Neural crest cell (in vitro differentiated cells): ENCODE measurements around the gene CDKN1B. TPM values are rescaled to one million over a fixed set of nuclear protein-coding genes. Genes with fewer than 3 reads are reported as not detected.

Source experiments
- DNase-seq: peaks from one replicate; pipeline ENCODE4 v3.0.0; 2021; ENCODE audit warnings: low read depth, mixed read lengths, low spot score
- H3K27ac Mint-ChIP-seq: one replicate; pipeline ENCODE4 v1.8.0; 2021; ENCODE audit warnings: mild to moderate bottlenecking, mixed read lengths; ENCODE audit not compliant: unreplicated experiment
- H3K27me3 Mint-ChIP-seq: 2 replicates; pipeline ENCODE4 v1.8.0; 2021; ENCODE audit warnings: low read depth, mild to moderate bottlenecking, mixed read lengths
- H3K36me3 Mint-ChIP-seq: 2 replicates; pipeline ENCODE4 v1.8.0; 2021; ENCODE audit warnings: low read depth, mild to moderate bottlenecking, mixed read lengths
- H3K4me1 Mint-ChIP-seq: 2 replicates; pipeline ENCODE4 v1.8.0; 2021; ENCODE audit warnings: mixed read lengths
- H3K4me3 Mint-ChIP-seq: one replicate; pipeline ENCODE4 v1.8.0; 2021; ENCODE audit warnings: mild to moderate bottlenecking, mixed read lengths
- H3K9me3 Mint-ChIP-seq: 2 replicates; pipeline ENCODE4 v1.8.0; 2021; ENCODE audit warnings: mixed read lengths
- total RNA-seq: library from RNA; stranded (reverse); gene quantifications from 2 replicates; pipeline ENCODE4 v1.2.1, GENCODE V29; 2021
- TF ChIP-seq, protein P1 (sequence below): fragments of 200-600 bp; sonication (generic); conservative IDR thresholded peaks from 2 replicates; pipeline ENCODE4 v1.5.0; 2021; ENCODE audit warnings: antibody characterized with exemption, mild to moderate bottlenecking

Gene CDKN1B
- total RNA-seq, 1 donor from 2014 or later, result 47.9 TPM

DNA sequence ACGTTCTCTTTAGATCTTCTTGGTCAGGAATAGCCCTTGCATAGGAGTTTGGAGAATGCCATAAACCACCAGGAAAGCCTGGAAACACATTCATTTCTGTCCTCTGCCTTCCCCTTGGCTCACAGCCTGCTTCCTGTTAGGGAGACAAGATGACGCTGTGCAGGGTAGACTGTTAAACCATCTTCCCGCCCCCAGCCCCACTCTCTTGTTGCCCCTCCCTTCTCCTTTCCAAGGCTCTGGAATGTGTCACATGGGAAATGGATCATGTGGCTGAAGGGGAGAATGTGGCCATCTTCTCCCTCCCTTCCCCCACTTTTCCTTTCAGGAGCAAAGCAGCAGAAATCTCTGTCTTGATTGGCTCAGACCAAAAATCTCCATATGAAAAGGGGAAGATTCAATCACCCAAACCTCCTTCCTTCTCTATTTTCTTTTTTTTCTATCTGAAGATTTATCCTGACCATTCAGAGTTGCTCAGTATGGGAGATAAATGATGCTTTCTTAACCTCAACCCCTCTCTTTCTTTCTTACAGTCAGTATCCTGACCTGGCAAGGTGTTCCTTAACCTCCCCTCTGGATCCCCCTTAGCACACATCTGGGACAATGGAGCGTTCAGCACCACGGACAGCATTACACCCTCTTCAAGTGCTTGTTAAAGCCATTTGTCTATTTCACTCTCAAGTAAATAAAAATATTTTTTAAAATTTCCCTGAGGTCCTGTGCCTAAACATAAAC lies 32.6 kb upstream of the CDKN1B start:
- Mint-ChIP-seq H3K9me3 (no peaks in the 10 kb centered on the region), H3K4me3 (peak overlapping the region; percentile 98), H3K36me3 (no peaks in the 10 kb centered on the region), H3K27me3 (no peaks in the 10 kb centered on the region), H3K27ac (peak overlapping the region; percentile 98), H3K4me1 (peaks cover 62% of the 10 kb centered on the region)
- TF ChIP-seq, protein P1, sequence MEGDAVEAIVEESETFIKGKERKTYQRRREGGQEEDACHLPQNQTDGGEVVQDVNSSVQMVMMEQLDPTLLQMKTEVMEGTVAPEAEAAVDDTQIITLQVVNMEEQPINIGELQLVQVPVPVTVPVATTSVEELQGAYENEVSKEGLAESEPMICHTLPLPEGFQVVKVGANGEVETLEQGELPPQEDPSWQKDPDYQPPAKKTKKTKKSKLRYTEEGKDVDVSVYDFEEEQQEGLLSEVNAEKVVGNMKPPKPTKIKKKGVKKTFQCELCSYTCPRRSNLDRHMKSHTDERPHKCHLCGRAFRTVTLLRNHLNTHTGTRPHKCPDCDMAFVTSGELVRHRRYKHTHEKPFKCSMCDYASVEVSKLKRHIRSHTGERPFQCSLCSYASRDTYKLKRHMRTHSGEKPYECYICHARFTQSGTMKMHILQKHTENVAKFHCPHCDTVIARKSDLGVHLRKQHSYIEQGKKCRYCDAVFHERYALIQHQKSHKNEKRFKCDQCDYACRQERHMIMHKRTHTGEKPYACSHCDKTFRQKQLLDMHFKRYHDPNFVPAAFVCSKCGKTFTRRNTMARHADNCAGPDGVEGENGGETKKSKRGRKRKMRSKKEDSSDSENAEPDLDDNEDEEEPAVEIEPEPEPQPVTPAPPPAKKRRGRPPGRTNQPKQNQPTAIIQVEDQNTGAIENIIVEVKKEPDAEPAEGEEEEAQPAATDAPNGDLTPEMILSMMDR, result no peak
- DNase-seq, result peak; percentile 70

DNA sequence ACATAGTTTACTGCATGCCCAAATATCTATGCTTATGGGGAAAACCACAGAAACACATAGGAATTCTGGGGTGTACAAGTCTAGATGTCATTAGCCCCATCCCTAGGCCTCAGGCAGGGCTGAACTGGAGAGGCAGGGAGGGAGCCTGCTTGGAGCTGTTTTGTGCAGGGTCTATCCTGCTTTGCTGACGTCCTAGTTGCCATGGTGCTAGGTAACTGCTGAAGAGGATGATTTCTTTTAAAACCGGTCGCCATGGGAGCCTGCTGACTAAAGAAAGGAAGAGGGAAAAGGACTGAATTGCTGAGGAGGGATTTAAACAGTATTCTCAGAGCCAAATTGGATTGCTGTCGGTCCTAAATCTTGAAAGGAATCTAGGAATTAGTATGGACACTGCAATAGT lies 31.9 kb upstream of the CDKN1B start:
- no peaks in the 10 kb centered on the region for H3K27me3 Mint-ChIP-seq
- H3K36me3 Mint-ChIP-seq, result no peaks in the 10 kb centered on the region
- H3K4me3 Mint-ChIP-seq, result peak overlapping the region; percentile 98
- peak; percentile 40 for DNase-seq
- H3K9me3 Mint-ChIP-seq, result no peaks in the 10 kb centered on the region
- H3K4me1 Mint-ChIP-seq, result peaks cover 59% of the 10 kb centered on the region
- H3K27ac Mint-ChIP-seq, result peak overlapping the region; percentile 89
- TF ChIP-seq, protein P1, result no peak

DNA sequence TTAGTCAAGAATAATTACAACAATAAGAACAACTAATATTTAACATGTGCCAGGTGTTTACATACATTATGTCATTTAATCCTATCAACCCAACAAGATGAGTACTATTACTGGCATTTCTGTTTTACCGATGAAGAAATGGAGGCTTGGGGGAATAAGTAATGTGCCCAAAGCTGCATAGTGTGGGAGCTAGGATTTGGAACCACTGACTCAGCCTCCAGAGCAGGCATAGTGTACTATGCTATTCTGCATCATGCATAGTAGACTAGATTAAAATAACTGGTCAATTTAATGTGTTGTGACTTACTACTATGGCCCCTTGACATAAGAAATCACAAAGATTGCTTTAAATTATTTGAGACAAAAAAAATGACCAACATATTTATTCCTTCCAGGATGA lies 30.7 kb upstream of the CDKN1B start:
- no peak overlapping the region for H3K4me3 Mint-ChIP-seq
- H3K36me3 Mint-ChIP-seq, result no peaks in the 10 kb centered on the region
- no peaks in the 10 kb centered on the region for H3K9me3 Mint-ChIP-seq
- no peak overlapping the region for H3K27ac Mint-ChIP-seq
- H3K27me3 Mint-ChIP-seq, result no peaks in the 10 kb centered on the region
- TF ChIP-seq, protein P1, result no peak
- H3K4me1 Mint-ChIP-seq, result peaks cover 50% of the 10 kb centered on the region
- no peak for DNase-seq

DNA sequence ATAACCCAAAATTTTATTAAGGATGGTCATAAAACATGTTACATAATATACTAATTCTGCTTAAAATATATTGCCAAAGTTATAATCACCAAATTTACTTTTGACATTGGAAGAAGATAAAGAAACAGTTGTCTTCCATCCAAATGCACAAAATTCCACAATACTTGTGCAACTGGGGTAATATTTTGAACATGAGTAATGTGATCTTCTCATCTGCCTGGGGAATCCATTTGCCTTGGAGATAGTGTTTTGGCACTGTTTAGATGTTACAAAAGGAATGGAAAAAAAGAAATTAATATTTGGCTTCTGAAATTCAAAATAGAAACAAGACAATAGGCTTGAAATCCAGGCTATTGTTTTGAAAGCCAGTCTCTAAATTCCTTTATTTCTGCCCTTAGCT lies 30.2 kb upstream of the CDKN1B start:
- Mint-ChIP-seq H3K36me3 (no peaks in the 10 kb centered on the region), H3K4me1 (peaks cover 46% of the 10 kb centered on the region), H3K27me3 (no peaks in the 10 kb centered on the region), H3K27ac (no peak overlapping the region), H3K4me3 (no peak overlapping the region), H3K9me3 (no peaks in the 10 kb centered on the region)
- DNase-seq, result no peak
- TF ChIP-seq, protein P1, result no peak

DNA sequence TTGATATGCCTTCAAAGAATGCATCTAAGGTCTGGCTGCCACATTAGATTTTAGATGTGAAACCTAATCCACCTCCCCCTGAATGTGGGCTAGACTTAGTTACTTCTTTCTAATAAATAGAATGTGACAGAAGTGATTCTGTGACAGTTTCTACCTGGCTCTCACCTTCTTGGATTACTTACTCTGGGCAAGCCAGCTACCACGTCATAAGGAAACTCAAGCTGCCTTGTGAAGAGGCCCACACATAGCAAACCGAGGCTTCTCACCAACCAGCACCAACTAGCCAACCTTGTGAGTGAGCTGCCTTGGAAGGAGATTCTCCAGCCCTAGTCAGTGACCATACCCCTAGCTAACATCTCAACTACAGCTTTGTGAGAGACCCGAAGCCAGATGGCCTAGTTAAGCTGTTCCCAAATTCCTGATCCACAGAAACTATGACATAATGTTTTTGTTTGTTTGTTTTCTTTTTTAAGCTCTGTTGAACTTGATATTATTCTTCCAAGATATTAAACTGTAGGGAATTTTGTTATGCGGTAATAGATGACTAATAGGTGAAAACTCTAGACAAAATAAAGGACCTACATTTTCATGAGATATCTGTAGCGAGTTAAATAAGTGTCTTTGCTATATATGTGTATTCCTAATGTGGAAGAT lies 27.4 kb upstream of the CDKN1B start:
- Mint-ChIP-seq H3K4me3 (no peak overlapping the region), H3K27me3 (no peaks in the 10 kb centered on the region), H3K4me1 (peaks cover 19% of the 10 kb centered on the region), H3K36me3 (no peaks in the 10 kb centered on the region), H3K9me3 (no peaks in the 10 kb centered on the region), H3K27ac (no peak overlapping the region)
- DNase-seq, result no peak
- TF ChIP-seq, protein P1, result no peak
